Ammon's horn (tissue), 1 donor: Measurements from ENCODE around the gene ARL8A.
"Not testable (repeated sequence)": the region's sequence is repeated elsewhere in the genome, so short reads cannot be mapped to it uniquely, and the experiment has no call there.

Experiments
- DNase-seq: peaks from one replicate; pipeline ENCODE4 v3.0.0-alpha.2; 2016; ENCODE audit warnings: low spot score

The ARL8A gene

GRCh38 chr1:202144402-202145067 is at the start of gene ARL8A:
Gene ARL8A (minus strand): TSS chr1:202144737. CDS start chr1:202144572, 165 bp downstream.
- DNase-seq: peak; percentile 82

GRCh38 chr1:202194328-202194648 is 49.8 kb upstream of the ARL8A start:
- DNase-seq: no peak

GRCh38 chr1:202193614-202194327 is 49.2 kb upstream of the ARL8A start, which contains the start of gene LGR6:
Gene LGR6 (plus strand): TSS chr1:202193799. CDS start chr1:202193990, 191 bp downstream.
- DNase-seq: no peak

- DNase-seq: peak; percentile 57
These were observed 48.5 kb upstream of the ARL8A start for GRCh38 chr1:202192770-202193613.

GRCh38 chr1:202191391-202191790 is 46.9 kb upstream of the ARL8A start:
- not testable (repeated sequence) for DNase-seq

GRCh38 chr1:202189918-202190715 is 45.6 kb upstream of the ARL8A start:
- DNase-seq: no peak

- peak; percentile 64 for DNase-seq
These were observed 44.7 kb upstream of the ARL8A start for GRCh38 chr1:202189001-202189790.

GRCh38 chr1:202187697-202188407 is 43.3 kb upstream of the ARL8A start:
- no peak for DNase-seq

- DNase-seq: no peak
These were observed 42.6 kb upstream of the ARL8A start for GRCh38 chr1:202187041-202187671.

GRCh38 chr1:202186327-202186726 is 41.8 kb upstream of the ARL8A start:
- no peak for DNase-seq

GRCh38 chr1:202184750-202185460 is 40.4 kb upstream of the ARL8A start:
- DNase-seq: peak; percentile 83

- no peak for DNase-seq
These were observed 37.7 kb upstream of the ARL8A start for GRCh38 chr1:202182040-202182877.

GRCh38 chr1:202181586-202181985 is 37.0 kb upstream of the ARL8A start:
- no peak for DNase-seq

- not testable (repeated sequence) for DNase-seq
These were observed 36.2 kb upstream of the ARL8A start for GRCh38 chr1:202180751-202181139.

GRCh38 chr1:202179828-202180750 is 35.6 kb upstream of the ARL8A start:
- no peak for DNase-seq

GRCh38 chr1:202176949-202177927 is 32.7 kb upstream of the ARL8A start:
- no peak for DNase-seq
